SU-DHL-6 (cell line): ENCODE results near the gene NDUFAF7.

ENCODE experiments used
- H2AFZ ChIP-seq: fragments of 200-600 bp; sonication (generic); 2 replicates; pipeline ENCODE4 v1.6.1; 2014; ENCODE audit warnings: low read depth, mild to moderate bottlenecking, moderate library complexity, mixed read lengths, antibody characterized with exemption, low read length; ENCODE audit not compliant: severe bottlenecking
- H3F3A ChIP-seq: fragments of 200-600 bp; shearing (Covaris generic); 2 replicates; pipeline ENCODE4 v1.6.0; 2016; ENCODE audit warnings: antibody characterized with exemption, mild to moderate bottlenecking; ENCODE audit not compliant: insufficient read depth
- H3K27ac ChIP-seq: fragments of 200-600 bp; sonication (generic); 2 replicates; pipeline ENCODE4 v1.5.1; 2016; ENCODE audit warnings: low read depth, mild to moderate bottlenecking, low read length, moderate library complexity, mixed read lengths
- H3K27me3 ChIP-seq: fragments of 200-600 bp; sonication (generic), shearing (Covaris generic); 2 replicates; pipeline ENCODE4 v1.6.0; 2014; ENCODE audit warnings: mild to moderate bottlenecking, low read length
- H3K36me3 ChIP-seq: fragments of 200-600 bp; sonication (generic); 2 replicates; pipeline ENCODE4 v1.6.1; 2014; ENCODE audit warnings: mild to moderate bottlenecking, low read length, mixed read lengths
- H3K4me2 ChIP-seq: fragments of 300-600, 200-600 bp; shearing (Covaris generic), sonication (generic); 2 replicates; pipeline ENCODE4 v1.6.0; 2014; ENCODE audit warnings: low read length, low read depth, mild to moderate bottlenecking; ENCODE audit not compliant: poor library complexity, severe bottlenecking
- H3K4me3 ChIP-seq: fragments of 200-600 bp; sonication (generic); 2 replicates; pipeline ENCODE4 v1.5.1; 2014; ENCODE audit warnings: antibody characterized with exemption, low read length, mild to moderate bottlenecking, mixed read lengths; ENCODE audit not compliant: insufficient read depth, poor library complexity, severe bottlenecking
- H3K79me2 ChIP-seq: fragments of 200-600 bp; sonication (generic); 2 replicates; pipeline ENCODE4 v1.6.1; 2014; ENCODE audit warnings: mild to moderate bottlenecking, low read length, moderate library complexity; ENCODE audit not compliant: insufficient read depth
- H3K9ac ChIP-seq: fragments of 200-600 bp; sonication (generic); 2 replicates; pipeline ENCODE4 v1.7.0; 2014; ENCODE audit warnings: mild to moderate bottlenecking, low read length
- H3K9me2 ChIP-seq: fragments of 200-600 bp; sonication (generic); replicated peaks from 2 replicates; pipeline ENCODE4 v1.6.1; 2014; ENCODE audit warnings: low read length; ENCODE audit not compliant: insufficient read depth
- H3K9me3 ChIP-seq: fragments of 200-600 bp; sonication (generic); 2 replicates; pipeline ENCODE4 v1.6.1; 2014; ENCODE audit warnings: low read length, mixed read lengths; ENCODE audit not compliant: insufficient read depth
- H4K20me1 ChIP-seq: fragments of 200-600 bp; sonication (generic); 2 replicates; pipeline ENCODE4 v1.6.1; 2014; ENCODE audit warnings: low read depth, mild to moderate bottlenecking, antibody characterized with exemption, low read length, moderate library complexity, mixed read lengths
- CTCF ChIP-seq: fragments of 200-600 bp; sonication (generic); IDR thresholded peaks from one replicate; pipeline ENCODE4 v1.5.1; 2017; ENCODE audit warnings: antibody characterized with exemption, mild to moderate bottlenecking, low read length, moderate library complexity; ENCODE audit not compliant: insufficient read depth, poor library complexity, severe bottlenecking
- EZH2phosphoT487 ChIP-seq: fragments of 200-600 bp; sonication (generic), shearing (Covaris generic); conservative IDR thresholded peaks from 2 replicates; pipeline ENCODE4 v1.6.1; 2018; ENCODE audit warnings: mild to moderate bottlenecking, antibody characterized with exemption, low read length, moderate library complexity, mixed read lengths

Gene NDUFAF7

GRCh38 chr2:37268111-37268510 is 36.7 kb downstream of the NDUFAF7 start:
- Histone ChIP-seq H2AFZ (no peak overlapping the region), H4K20me1 (no peaks in the 10 kb centered on the region), H3K36me3 (peaks cover 73% of the 10 kb centered on the region), H3F3A (peaks cover 45% of the 10 kb centered on the region), H3K27me3 (no peaks in the 10 kb centered on the region), H3K9me3 (no peaks in the 10 kb centered on the region), H3K79me2 (no peaks in the 10 kb centered on the region; the same call in 1 of the 2 replicates), H3K9me2 (no peaks in the 10 kb centered on the region), H3K9ac (no peak overlapping the region), H3K4me3 (no peak overlapping the region), H3K4me2 (no peak overlapping the region), H3K27ac (no peak overlapping the region)
- TF ChIP-seq CTCF: no peak
- TF ChIP-seq EZH2phosphoT487: no peak

- Histone ChIP-seq H4K20me1 (peaks cover 5% of the 10 kb centered on the region; the same call in 1 of the 2 replicates), H3K9me3 (no peaks in the 10 kb centered on the region), H3K4me2 (no peak overlapping the region), H3K27me3 (no peaks in the 10 kb centered on the region), H2AFZ (no peak overlapping the region), H3K27ac (no peak overlapping the region), H3K79me2 (peaks cover 4% of the 10 kb centered on the region), H3F3A (peaks cover 38% of the 10 kb centered on the region), H3K4me3 (no peak overlapping the region), H3K36me3 (peaks cover 89% of the 10 kb centered on the region), H3K9ac (no peak overlapping the region), H3K9me2 (no peaks in the 10 kb centered on the region)
- TF ChIP-seq CTCF (no peak), EZH2phosphoT487 (no peak)
These were observed 40.1 kb downstream of the NDUFAF7 start for GRCh38 chr2:37271376-37272067.

GRCh38 chr2:37274359-37274965 is 43.0 kb downstream of the NDUFAF7 start:
- Histone ChIP-seq H3K9me3 (no peaks in the 10 kb centered on the region), H4K20me1 (peaks cover 5% of the 10 kb centered on the region; the same call in 1 of the 2 replicates), H3K4me2 (no peak overlapping the region), H2AFZ (no peak overlapping the region), H3F3A (peaks cover 23% of the 10 kb centered on the region), H3K9me2 (no peaks in the 10 kb centered on the region), H3K27ac (no peak overlapping the region), H3K79me2 (peaks cover 4% of the 10 kb centered on the region; the same call in 1 of the 2 replicates), H3K36me3 (peaks cover 82% of the 10 kb centered on the region), H3K27me3 (no peaks in the 10 kb centered on the region), H3K4me3 (no peak overlapping the region), H3K9ac (no peak overlapping the region)
- TF ChIP-seq EZH2phosphoT487: no peak
- no peak for TF ChIP-seq CTCF
